Astrocyte of the cerebellum (primary cell): ENCODE results near the gene ZNF594.

Source experiments
- DNase-seq: peaks from one replicate; pipeline ENCODE4 v3.0.0-alpha.2; 2011; ENCODE audit warnings: low read depth
- H3K4me3 ChIP-seq: 2 replicates; pipeline ENCODE4 v1.5.1; 2011; ENCODE audit warnings: mild to moderate bottlenecking, low read depth, low read length, moderate library complexity
- CTCF ChIP-seq: IDR thresholded peaks from 2 replicates; pipeline ENCODE4 v1.5.1; 2012; ENCODE audit warnings: low read length, low read depth, moderate library complexity, mild to moderate bottlenecking; ENCODE audit errors: missing control alignments
- in situ Hi-C: cut with HindIII; loops from 2 replicates; pipeline ENCODE4 v1.10.0; 2017; ENCODE audit warnings: low sequenced_read_pairs

Gene ZNF594

GRCh38 chr17:5210614-5211252 lies 19.1 kb upstream of the ZNF594 start:
- no peak for TF ChIP-seq CTCF

GRCh38 chr17:5210091-5210490 lies 18.4 kb upstream of the ZNF594 start:
- no peak for DNase-seq
- no peak overlapping the region for H3K4me3 ChIP-seq
- no peak for TF ChIP-seq CTCF
- in situ Hi-C loops: no loop called here

More at GRCh38 chr17:5210614-5211252, 19.1 kb upstream of the ZNF594 start:
- in situ Hi-C loops: no loop called here
- no peak for DNase-seq
- H3K4me3 ChIP-seq: no peak overlapping the region

- no peak for TF ChIP-seq CTCF
- DNase-seq: no peak
- in situ Hi-C loops: no loop called here
- no peak overlapping the region for H3K4me3 ChIP-seq
Observed at GRCh38 chr17:5209396-5209795, 17.7 kb upstream of the ZNF594 start.

- no peak for DNase-seq
Observed at GRCh38 chr17:5203908-5204294, 12.2 kb upstream of the ZNF594 start.

GRCh38 chr17:5203178-5203907 lies 11.7 kb upstream of the ZNF594 start:
- DNase-seq: no peak
- no peak for TF ChIP-seq CTCF
- in situ Hi-C loops: no loop called here
- H3K4me3 ChIP-seq: no peak overlapping the region

More at GRCh38 chr17:5203908-5204294, 12.2 kb upstream of the ZNF594 start:
- no peak for TF ChIP-seq CTCF
- no peak overlapping the region for H3K4me3 ChIP-seq
- in situ Hi-C loops: no loop called here

GRCh38 chr17:5201011-5201410 lies 9.3 kb upstream of the ZNF594 start:
- in situ Hi-C loops: no loop called here
- TF ChIP-seq CTCF: no peak
- no peak for DNase-seq
- H3K4me3 ChIP-seq: no peak overlapping the region
